GM15510 (cell line): Measurements from ENCODE around the gene OTOP3.

Experiments used
- POLR2A ChIP-seq: IDR thresholded peaks from 3 replicates; pipeline ENCODE4 v1.6.1; 2011; ENCODE audit warnings: borderline replicate concordance; ENCODE audit not compliant: insufficient read length; ENCODE audit errors: extremely low read depth

OTOP3 gene, protein sequence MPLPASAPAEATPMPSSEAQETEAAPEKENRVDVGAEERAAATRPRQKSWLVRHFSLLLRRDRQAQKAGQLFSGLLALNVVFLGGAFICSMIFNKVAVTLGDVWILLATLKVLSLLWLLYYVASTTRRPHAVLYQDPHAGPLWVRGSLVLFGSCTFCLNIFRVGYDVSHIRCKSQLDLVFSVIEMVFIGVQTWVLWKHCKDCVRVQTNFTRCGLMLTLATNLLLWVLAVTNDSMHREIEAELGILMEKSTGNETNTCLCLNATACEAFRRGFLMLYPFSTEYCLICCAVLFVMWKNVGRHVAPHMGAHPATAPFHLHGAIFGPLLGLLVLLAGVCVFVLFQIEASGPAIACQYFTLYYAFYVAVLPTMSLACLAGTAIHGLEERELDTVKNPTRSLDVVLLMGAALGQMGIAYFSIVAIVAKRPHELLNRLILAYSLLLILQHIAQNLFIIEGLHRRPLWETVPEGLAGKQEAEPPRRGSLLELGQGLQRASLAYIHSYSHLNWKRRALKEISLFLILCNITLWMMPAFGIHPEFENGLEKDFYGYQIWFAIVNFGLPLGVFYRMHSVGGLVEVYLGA

DNA sequence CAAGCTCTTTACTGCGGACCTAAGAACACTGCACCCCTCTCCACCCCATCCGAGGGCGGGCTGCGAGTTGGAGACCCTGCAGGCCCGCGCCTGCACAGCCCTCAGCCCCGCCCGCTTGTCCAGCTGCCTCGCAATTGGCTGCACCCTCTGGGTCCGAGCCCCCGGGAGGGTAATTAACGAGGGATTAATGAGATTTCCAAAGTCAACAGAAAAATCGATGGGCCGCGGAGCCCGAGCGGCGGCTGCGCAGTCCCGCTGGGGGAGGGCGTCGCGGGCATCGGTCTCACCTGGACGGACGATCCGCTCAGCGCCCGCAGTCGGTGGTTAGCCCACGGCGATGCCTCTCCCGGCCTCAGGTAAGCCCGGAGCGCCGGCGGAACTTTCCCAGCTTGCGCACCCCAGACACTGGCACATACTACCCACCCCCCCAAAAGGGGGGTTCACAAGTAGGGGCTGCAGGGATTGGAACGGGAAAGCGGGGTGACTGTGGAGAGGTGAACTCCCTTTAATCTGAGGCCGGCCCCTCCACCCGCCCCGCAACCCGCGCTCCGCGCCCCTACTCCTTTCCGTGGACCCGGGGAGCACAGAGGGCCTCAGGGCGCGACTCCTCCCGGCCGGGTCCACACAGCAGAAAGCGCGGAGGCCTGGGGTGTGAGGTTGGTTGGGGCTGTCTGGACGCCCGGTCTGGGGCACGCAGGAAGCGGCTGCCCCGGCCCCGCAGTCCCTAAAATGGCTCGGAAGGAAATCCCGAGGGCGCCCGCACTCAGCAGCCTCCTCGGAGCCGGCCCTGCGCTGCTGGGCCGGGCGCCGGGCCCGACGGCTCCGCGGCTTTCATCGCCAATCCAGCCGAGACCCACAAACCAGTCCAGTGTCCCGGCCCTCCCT, at the start of gene OTOP3:
Gene OTOP3 (plus strand): TSS at position 314 of the 885 bp plus-strand sequence. CDS start 24 bp downstream, at position 338.
- TF ChIP-seq POLR2A: no peak

DNA sequence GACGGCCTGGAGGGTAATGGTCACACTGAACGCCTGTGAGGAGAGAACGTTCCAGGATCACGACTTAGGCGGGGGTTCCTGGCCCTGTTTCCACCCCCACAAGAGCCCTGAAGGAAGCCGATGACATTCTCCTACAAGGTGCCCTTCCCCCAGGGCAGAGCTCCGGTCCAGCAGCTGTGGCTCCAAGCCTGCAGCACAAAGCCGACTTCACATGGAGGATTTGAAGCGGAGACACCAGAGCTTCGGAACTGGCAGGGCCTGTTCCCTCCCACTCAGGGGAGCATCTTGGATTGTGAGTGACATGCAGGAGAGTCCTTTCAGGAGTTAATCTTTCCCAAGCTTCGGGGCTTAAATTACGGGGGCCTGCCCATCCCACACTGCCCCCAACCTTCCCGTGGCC, 47.2 kb upstream of the OTOP3 start:
- TF ChIP-seq POLR2A: no peak

DNA sequence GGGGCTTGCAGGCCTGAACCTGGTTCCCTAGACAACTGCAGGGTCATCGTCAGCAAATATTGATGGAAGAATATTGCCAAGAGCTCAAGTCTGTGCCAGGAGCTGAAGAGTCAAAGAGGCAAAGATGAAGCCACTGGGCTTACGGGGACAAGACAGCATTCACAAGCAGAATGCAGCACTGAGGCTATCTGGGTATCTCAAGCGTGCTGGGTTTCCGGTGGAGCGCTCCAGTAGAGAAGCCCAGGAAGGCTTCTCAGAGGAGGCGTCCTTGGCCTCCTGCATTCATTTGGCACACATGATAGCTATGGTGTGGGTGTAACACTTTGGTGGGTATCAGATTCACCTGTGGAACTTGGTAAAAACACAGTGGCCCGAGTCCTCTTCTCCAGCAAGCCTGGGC, 45.1 kb upstream of the OTOP3 start:
- TF ChIP-seq POLR2A: no peak

DNA sequence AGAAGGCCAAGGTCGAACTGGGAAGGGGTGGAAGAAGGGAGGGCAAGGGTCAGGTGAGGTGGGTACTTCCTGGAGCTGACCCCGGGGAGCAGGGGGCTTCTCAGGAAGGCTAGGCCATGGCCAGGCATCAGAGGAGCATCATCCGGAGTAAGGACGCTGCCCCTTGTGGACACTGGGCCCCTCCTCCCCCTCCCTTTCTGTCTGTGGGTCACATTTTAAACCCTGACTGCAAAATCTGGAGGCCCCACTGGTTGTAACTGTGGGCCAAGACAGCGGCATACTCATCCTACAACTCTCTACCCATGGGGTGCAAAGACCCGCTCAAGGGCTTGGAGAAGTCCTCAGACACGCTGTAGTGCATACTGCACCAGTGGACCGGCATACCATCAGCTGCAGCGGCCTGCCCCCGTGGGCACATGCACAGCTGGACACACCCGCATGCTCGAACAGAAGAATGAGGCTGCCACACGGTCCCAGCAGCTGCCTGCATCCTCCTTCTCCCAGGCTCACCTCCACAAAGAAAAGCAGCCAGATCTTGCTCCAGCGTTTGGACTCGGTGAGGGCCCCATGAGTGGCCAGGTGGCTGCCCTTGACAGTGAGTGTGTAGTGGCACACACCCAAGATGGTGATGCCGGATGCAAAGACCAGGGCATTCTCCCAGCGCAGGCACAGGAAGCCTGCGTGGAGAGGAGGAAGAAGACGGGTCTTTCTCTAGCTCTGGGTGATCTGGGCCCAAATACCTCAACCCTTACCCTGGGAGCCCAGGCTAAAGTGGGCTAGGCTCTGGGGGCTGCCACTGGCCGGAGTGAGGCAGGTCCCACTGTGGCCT, 43.5 kb upstream of the OTOP3 start:
- TF ChIP-seq POLR2A: no peak

DNA sequence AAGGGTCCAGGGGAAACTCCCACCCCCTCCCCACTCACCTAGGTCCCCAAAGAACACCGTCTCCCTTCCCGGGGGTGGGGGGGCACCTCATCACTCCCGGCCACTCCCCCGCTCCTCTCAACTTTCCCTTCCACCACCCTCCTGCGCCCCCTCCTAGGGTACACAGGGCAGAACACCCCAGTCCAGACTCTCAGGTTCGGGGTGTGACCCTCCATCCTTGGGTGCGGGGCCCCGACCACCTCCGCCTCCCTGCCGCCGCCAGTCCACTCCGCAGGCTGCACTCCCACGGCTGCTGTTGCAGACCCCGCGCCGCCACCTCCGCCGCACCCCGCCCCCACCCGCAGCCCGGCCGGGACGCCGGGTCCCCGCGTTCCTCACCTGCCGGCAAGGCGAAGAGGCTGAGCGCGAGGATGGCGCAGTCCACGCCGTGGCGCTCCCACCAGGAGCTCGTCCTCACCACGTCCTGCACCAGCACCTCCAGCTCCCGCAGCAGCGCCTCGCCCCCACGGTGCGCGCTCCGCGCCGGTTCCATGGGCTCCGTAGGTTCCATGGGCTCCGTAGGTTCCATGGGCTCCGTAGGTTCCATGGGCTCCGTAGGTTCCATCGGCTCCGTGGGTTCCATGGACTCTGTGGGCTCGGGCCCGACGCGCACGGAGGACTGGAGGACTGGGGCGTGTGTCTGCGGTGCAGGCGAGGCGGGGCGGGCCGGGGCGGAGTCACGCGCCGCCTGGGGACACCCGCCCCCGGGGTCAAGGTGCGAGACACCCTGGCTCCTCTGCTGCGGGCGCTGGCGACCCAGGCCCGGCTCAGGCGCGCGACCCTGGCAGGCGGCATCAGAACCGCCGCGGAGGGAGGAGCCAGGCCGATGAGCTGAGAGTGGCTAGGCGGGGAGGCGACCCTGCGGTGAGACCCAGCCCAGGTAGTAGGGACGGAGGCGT, 42.5 kb upstream of the OTOP3 start, which contains the start of gene FADS6:
Gene FADS6 (minus strand): TSS at position 660 of the 938 bp plus-strand sequence. CDS start 38 bp downstream, at position 622.
- TF ChIP-seq POLR2A: no peak

DNA sequence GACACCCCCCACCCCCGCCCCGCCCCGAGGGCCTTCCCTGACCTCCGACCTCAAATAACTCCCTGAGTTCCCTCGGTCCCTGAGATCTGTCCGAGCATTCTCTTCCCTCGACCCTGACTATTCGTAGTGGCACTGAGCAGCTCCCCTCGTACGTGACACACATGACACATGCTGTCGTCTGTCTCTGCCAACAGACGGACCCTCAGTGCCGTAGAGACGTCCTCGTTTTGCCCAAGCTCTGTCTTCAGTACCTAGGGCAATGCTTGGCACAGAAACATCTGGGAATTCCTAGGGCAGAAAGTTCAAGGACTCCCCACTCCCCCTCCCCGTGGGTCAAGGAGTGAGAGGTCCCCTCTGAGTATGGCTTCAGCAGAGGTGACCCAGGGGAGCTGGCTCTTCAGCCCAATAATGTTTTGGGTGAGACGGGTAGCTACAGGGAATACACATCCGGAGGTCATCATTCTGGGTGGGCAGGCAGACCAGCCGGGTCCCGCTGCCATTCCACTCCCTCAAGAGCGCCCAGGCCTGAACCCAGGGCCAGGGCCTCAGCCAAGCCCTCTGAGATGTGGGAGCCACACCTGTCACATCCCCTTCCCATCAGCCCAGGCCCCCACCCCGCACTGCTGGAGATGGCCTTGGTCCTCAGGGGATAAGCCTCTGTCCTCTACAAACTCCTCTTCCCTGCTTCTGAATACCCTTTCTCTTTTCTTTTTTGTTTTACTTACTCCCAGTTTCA, 41.6 kb upstream of the OTOP3 start:
- no peak for TF ChIP-seq POLR2A

DNA sequence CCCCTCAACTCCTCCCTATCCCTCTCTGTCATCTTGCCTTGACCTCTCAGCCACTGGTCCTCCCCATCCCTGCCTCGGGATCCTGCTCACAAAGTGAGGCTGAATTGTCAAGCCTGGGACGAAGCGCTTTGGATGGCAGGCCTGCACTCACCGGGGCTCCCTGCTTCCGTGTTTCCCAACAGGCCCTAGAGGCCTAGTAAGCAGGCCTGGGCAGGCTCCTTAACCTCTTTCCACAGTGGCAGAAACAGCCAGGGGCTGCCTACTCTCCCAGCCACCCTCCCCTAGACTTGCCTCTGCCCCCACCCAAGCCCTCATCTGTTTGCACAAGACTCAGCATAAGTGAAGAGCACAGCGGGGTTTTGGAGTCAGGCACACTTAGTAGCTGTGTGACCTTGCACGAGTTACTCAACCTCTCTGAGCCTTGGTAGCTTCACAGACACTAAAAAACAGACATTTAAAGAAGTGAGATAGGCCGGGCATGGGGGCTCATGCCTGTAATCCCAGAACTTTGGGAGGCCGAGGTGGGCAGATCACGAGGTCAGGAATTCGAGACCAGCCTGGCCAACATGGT, 37.2 kb upstream of the OTOP3 start:
- TF ChIP-seq POLR2A: no peak

DNA sequence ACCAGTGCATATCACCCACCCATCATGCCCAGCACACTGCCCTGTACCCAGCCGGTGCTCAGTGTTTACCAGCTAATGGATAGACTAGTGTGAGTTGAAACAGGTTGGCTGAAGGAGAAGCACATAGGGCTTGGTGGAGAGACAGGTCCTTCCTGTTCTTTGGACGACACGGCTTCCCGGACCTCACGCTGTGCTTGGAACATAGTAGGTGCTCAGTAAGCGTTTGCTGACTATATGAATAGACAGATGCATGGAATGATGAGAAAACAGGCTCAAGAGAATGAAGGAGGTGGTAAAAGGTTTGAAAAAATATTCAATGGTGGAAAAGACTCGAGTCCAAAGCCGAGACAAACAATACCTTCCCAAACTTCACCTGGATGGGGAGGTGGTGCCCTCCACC, 35.5 kb upstream of the OTOP3 start:
- TF ChIP-seq POLR2A: no peak

DNA sequence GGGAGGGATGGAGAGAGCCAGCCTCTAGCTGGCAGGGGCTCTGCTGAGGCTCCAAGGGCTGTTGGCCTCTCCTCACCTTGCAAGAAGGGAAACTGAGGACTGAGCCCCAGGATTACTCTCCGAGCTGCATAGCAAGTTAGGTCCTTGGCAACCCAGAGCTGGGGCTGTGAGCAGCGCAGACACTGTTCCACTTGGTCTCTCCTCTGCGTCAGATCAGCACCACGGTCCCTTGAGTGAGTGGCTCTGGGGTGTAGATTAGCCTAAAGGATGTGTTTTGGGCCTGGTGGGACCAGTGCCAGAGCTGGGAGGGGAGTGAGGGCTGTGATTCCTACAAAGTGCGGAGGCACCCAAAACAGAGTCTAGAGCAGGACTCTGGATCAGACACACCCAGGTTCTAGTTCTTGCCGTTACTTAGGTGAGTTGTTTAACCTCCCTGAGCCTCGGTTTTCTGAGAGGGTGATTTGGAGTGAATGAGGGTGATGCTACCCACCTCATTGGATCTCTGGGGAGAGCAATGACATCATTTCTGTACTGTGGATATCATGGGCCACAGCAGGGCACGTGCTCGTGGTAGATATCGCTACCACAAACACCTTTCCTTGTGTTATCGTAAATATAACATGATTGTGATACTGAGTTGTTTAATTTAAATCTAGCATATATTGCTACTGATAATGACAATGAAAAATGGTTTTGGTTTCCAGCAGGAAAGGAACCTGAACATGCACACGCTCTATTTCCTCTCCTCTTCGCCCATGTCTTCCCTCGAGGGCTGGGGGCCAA, 34.2 kb upstream of the OTOP3 start:
- TF ChIP-seq POLR2A: no peak

DNA sequence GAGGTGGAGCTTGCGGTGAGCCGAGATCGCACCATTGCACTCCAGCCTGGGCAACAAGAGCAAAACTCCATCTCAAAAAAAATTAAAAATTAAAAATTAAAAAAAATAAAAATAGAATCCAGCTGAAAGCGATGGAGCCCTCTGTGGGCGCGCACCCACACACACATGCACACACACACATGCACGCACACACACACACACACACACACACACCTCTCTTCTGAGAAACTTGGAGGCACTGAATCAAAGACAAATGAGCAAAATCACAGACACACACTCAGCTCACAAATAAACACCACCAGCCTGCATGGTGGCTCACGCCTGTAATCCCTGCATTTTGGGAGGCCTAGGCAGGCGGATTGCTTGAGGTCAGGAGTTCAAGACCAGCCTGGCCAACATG, 32.7 kb upstream of the OTOP3 start:
- no peak for TF ChIP-seq POLR2A

DNA sequence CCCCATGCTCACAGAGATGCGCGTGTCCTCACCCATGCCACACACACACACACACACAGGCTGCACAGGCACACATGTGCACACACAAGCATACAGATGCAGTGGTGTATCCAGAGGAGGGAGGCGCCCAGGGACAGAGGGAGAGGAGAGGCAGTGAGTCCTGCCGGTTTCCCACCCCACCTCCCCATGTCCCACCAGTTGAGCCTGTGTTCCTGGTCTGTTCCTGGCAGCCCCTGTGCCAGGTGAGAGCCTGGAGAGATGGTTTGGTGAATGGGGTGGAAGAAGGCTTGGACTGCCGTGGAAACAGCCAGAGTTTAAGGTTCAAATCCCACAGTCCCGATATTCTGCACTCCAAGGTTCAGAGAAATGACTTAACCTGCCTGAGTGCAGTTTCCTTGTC, 32.0 kb upstream of the OTOP3 start:
- no peak for TF ChIP-seq POLR2A
